Left colon (tissue), 2 donors: ENCODE data around the gene CHST6. TPM values are rescaled to one million over a fixed set of nuclear protein-coding genes. Genes with fewer than 3 reads are reported as not detected.

ENCODE experiments used
- total RNA-seq, 2 donors: library from RNA; stranded (reverse); fragmentation: NEBNext Ultra II Directional; extraction: Animal tissue kit (Norgen Biotek cat#: 25700); gene quantifications; one replicate each; pipeline ENCODE4 v1.2.1, GENCODE V29; 2021
- donor health status: DM: no; HTN: no; CAD: no.
- donor health status: DM: yes; HTN: yes; CAD: no.

CHST6 gene
- total RNA-seq, 2 donors from 2014 or later, result 2.0 to 4.0 TPM

Other genes with a start within 250 kb of the CHST6 start
- gene BCAR1, start 243.8 kb downstream of the CHST6 start, total RNA-seq, result 100 to 1,000 TPM; 139 to 145 TPM
- 100 to 1,000 TPM in 1 of 2 donors, 10 to 100 TPM in 1; 79.8 to 117 TPM for gene CFDP1, start 61.9 kb downstream of the CHST6 start, total RNA-seq
- gene TMEM170A, start 30.8 kb downstream of the CHST6 start, total RNA-seq, result 10 to 100 TPM; 54.1 to 71.9 TPM
- 100 to 1,000 TPM; 115 to 116 TPM for gene CHST5, start 40.7 kb upstream of the CHST6 start, total RNA-seq
- 1 to 10 TPM; 3.9 to 4.1 TPM for gene TMEM231, start 60.8 kb upstream of the CHST6 start, total RNA-seq
- 100 to 1,000 TPM in 1 of 2 donors, 10 to 100 TPM in 1; 91.1 to 110 TPM for gene GABARAPL2, start 70.9 kb upstream of the CHST6 start, total RNA-seq
- 10 to 100 TPM; 35.9 to 37.5 TPM for gene ADAT1, start 127.8 kb upstream of the CHST6 start, total RNA-seq
- gene KARS1, start 152.2 kb upstream of the CHST6 start, total RNA-seq, result 100 to 1,000 TPM in 1 of 2 donors, 10 to 100 TPM in 1; 84.8 to 102 TPM
- 10 to 100 TPM; 22.5 to 30.0 TPM for gene TERF2IP, start 152.3 kb upstream of the CHST6 start, total RNA-seq
- gene CPHXL2, start 181.6 kb upstream of the CHST6 start, total RNA-seq, result not detected
- gene DUXB, start 206.0 kb upstream of the CHST6 start, total RNA-seq, result not detected
- gene CPHXL, start 231.0 kb upstream of the CHST6 start, total RNA-seq, result not detected